Trophoblast cell (in vitro differentiated cells and primary cell): ENCODE data around the gene EEFSEC.

Experiments used
- DNase-seq, 2 donors: peaks; one replicate each; pipeline ENCODE4 v3.0.0-alpha.2; 2016
- H2AFZ ChIP-seq: 2 replicates; pipeline ENCODE4 v1.6.1; 2013; ENCODE audit warnings: low read length, moderate library complexity, mild to moderate bottlenecking; ENCODE audit not compliant: insufficient read depth, poor library complexity
- H2AK5ac ChIP-seq: 2 replicates; pipeline ENCODE4 v1.6.1; 2013; ENCODE audit warnings: mild to moderate bottlenecking, low read length
- H2BK120ac ChIP-seq: 2 replicates; pipeline ENCODE4 v1.6.1; 2013; ENCODE audit warnings: low read length, mild to moderate bottlenecking, moderate library complexity; ENCODE audit not compliant: insufficient read depth, poor library complexity
- H2BK12ac ChIP-seq: 2 replicates; pipeline ENCODE4 v1.6.1; 2013; ENCODE audit warnings: mild to moderate bottlenecking, low read length, moderate library complexity
- H2BK5ac ChIP-seq: 2 replicates; pipeline ENCODE4 v1.6.1; 2013; ENCODE audit warnings: low read length, low read depth, moderate library complexity, mild to moderate bottlenecking; ENCODE audit not compliant: poor library complexity
- H3K14ac ChIP-seq: 2 replicates; pipeline ENCODE4 v1.6.1; 2013; ENCODE audit warnings: mild to moderate bottlenecking, low read length
- H3K18ac ChIP-seq: 2 replicates; pipeline ENCODE4 v1.6.1; 2013; ENCODE audit warnings: mild to moderate bottlenecking, low read length
- H3K23ac ChIP-seq: 2 replicates; pipeline ENCODE4 v1.6.1; 2013; ENCODE audit warnings: low read length
- H3K27ac ChIP-seq: 2 replicates; pipeline ENCODE4 v1.5.1; 2013; ENCODE audit warnings: low read depth, mild to moderate bottlenecking, inconsistent platforms, low read length, moderate library complexity
- H3K27me3 ChIP-seq: 2 replicates; pipeline ENCODE4 v1.6.1; 2013; ENCODE audit warnings: inconsistent platforms, mild to moderate bottlenecking, low read length, moderate library complexity; ENCODE audit not compliant: insufficient read depth
- H3K36me3 ChIP-seq, 2 experiments: 1 replicate in 1 of 2; 2 replicates in 1 of 2; pipeline ENCODE4 v1.6.1; 2013; ENCODE audit warnings: low read length in 2 of 2, mild to moderate bottlenecking in 2 of 2, moderate library complexity in 1 of 2; ENCODE audit not compliant: insufficient read depth in 2 of 2, control insufficient read depth in 1 of 2
- H3K4ac ChIP-seq: 2 replicates; pipeline ENCODE4 v1.6.1; 2013; ENCODE audit warnings: low read depth, mild to moderate bottlenecking, low read length, moderate library complexity
- H3K4me1 ChIP-seq, 2 experiments: 1 replicate in 1 of 2; 2 replicates in 1 of 2; pipeline ENCODE4 v1.6.1; 2013; ENCODE audit warnings: low read length in 2 of 2, mild to moderate bottlenecking in 2 of 2, moderate library complexity in 1 of 2; ENCODE audit not compliant: insufficient read depth in 2 of 2, control insufficient read depth in 1 of 2
- H3K4me2 ChIP-seq: 2 replicates; pipeline ENCODE4 v1.6.1; 2013; ENCODE audit warnings: inconsistent platforms, mild to moderate bottlenecking, low read length, moderate library complexity
- H3K4me3 ChIP-seq: 2 replicates; pipeline ENCODE4 v1.5.1; 2013; ENCODE audit warnings: mild to moderate bottlenecking, low read depth, low read length, inconsistent platforms
- H3K79me1 ChIP-seq: one replicate; pipeline ENCODE4 v1.6.1; 2013; ENCODE audit warnings: low read length
- H3K79me2 ChIP-seq: 2 replicates; pipeline ENCODE4 v1.6.1; 2013; ENCODE audit warnings: low read length, mild to moderate bottlenecking; ENCODE audit not compliant: control insufficient read depth, insufficient read depth, poor library complexity
- H3K9ac ChIP-seq: 2 replicates; pipeline ENCODE4 v1.6.1; 2013; ENCODE audit warnings: mild to moderate bottlenecking, low read length
- H3K9me3 ChIP-seq: 2 replicates; pipeline ENCODE4 v1.6.1; 2013; ENCODE audit warnings: low read depth, mild to moderate bottlenecking, control low read depth, inconsistent platforms, low read length; ENCODE audit not compliant: insufficient read depth
- H4K12ac ChIP-seq: 2 replicates; pipeline ENCODE4 v1.6.1; 2013; ENCODE audit warnings: low read depth, mild to moderate bottlenecking, low read length, moderate library complexity
- H4K8ac ChIP-seq: 2 replicates; pipeline ENCODE4 v1.6.1; 2013; ENCODE audit warnings: low read depth, mild to moderate bottlenecking, low read length, moderate library complexity
- H4K91ac ChIP-seq: one replicate; pipeline ENCODE4 v1.6.1; 2013; ENCODE audit warnings: low read depth, mild to moderate bottlenecking, low read length, moderate library complexity
- WGBS: extraction: QIAGEN DNeasy Blood & Tissue Kit; methylation state at CpG from one replicate; pipeline ENCODE4 v1.1.7; 2013; ENCODE audit warnings: missing lambda C conversion rate; ENCODE audit not compliant: insufficient read length, insufficient coverage; ENCODE audit errors: extremely low coverage; 5-methylcytosine and 5-hydroxymethylcytosine counted together

Gene EEFSEC

GRCh38 chr3:128455116-128455515, 301.8 kb downstream of the EEFSEC start:
- no peak overlapping the region for H3K14ac ChIP-seq
- peaks cover 9% of the 10 kb centered on the region for H3K79me1 ChIP-seq
- H3K23ac ChIP-seq = no peak overlapping the region
- no peak overlapping the region for H4K12ac ChIP-seq
- H3K4ac ChIP-seq = no peak overlapping the region
- H2BK12ac ChIP-seq = no peak overlapping the region
- peaks cover 4% of the 10 kb centered on the region for H3K9me3 ChIP-seq
- no peak overlapping the region for H4K8ac ChIP-seq
- no peak overlapping the region for H2BK120ac ChIP-seq
- no peak for DNase-seq
- H2BK5ac ChIP-seq = no peak overlapping the region
- peak overlapping the region; percentile 54 for H4K91ac ChIP-seq
- no peak overlapping the region for H3K27ac ChIP-seq
- no peaks in the 10 kb centered on the region for H3K27me3 ChIP-seq
- no peak overlapping the region for H3K4me2 ChIP-seq
- no peaks in the 10 kb centered on the region for H3K36me3 ChIP-seq
- H3K4me1 ChIP-seq = peaks cover 12 to 14% of the 10 kb centered on the region in 2 experiments
- H3K4me3 ChIP-seq = no peak overlapping the region
- no peak overlapping the region for H2AFZ ChIP-seq
- peaks cover 3% of the 10 kb centered on the region for H3K79me2 ChIP-seq
- no peak overlapping the region for H3K18ac ChIP-seq
- no peak overlapping the region for H3K9ac ChIP-seq
- no peak overlapping the region for H2AK5ac ChIP-seq
- no CpG with 5 or more reads among the region's 5 CpGs for whole genome bisulfite sequencing

- no peak overlapping the region for H2BK5ac ChIP-seq
- no peak overlapping the region for H2AK5ac ChIP-seq
- peaks cover 12 to 14% of the 10 kb centered on the region in 2 experiments for H3K4me1 ChIP-seq
- H3K9me3 ChIP-seq = peaks cover 2% of the 10 kb centered on the region
- H3K36me3 ChIP-seq = no peaks in the 10 kb centered on the region
- no CpG with 5 or more reads among the region's 16 CpGs for WGBS
- H3K79me1 ChIP-seq = peaks cover 9% of the 10 kb centered on the region
- peaks cover 3% of the 10 kb centered on the region for H3K79me2 ChIP-seq
- H2AFZ ChIP-seq = no peak overlapping the region
- H3K4me3 ChIP-seq = no peak overlapping the region
- no peak overlapping the region for H4K12ac ChIP-seq
- H4K8ac ChIP-seq = no peak overlapping the region
- H3K18ac ChIP-seq = no peak overlapping the region
- no peak for DNase-seq
- no peak overlapping the region for H2BK120ac ChIP-seq
- H3K23ac ChIP-seq = no peak overlapping the region
- H3K27me3 ChIP-seq = no peaks in the 10 kb centered on the region
- H3K9ac ChIP-seq = no peak overlapping the region
- peak overlapping the region; percentile 4 for H4K91ac ChIP-seq
- H3K27ac ChIP-seq = no peak overlapping the region
- no peak overlapping the region for H3K14ac ChIP-seq
- H3K4ac ChIP-seq = no peak overlapping the region
- no peak overlapping the region for H2BK12ac ChIP-seq
- no peak overlapping the region for H3K4me2 ChIP-seq
These were observed 302.8 kb downstream of the EEFSEC start for GRCh38 chr3:128455786-128456748.

- Histone ChIP-seq H2BK120ac (no peak overlapping the region), H3K4me2 (no peak overlapping the region), H2AFZ (no peak overlapping the region), H2BK12ac (no peak overlapping the region), H3K4me3 (no peak overlapping the region), H4K91ac (peak overlapping the region; percentile 4), H3K4ac (no peak overlapping the region), H3K27ac (no peak overlapping the region), H3K9me3 (peaks cover 1% of the 10 kb centered on the region), H3K9ac (no peak overlapping the region), H3K18ac (no peak overlapping the region), H3K23ac (no peak overlapping the region), H3K79me2 (peaks cover 3% of the 10 kb centered on the region), H2AK5ac (no peak overlapping the region), H4K8ac (no peak overlapping the region), H3K4me1 (peaks cover 12 to 14% of the 10 kb centered on the region in 2 experiments), H3K36me3 (no peaks in the 10 kb centered on the region), H4K12ac (no peak overlapping the region), H3K14ac (no peak overlapping the region), H2BK5ac (no peak overlapping the region), H3K27me3 (no peaks in the 10 kb centered on the region), H3K79me1 (peaks cover 9% of the 10 kb centered on the region)
- DNase-seq = no peak
- WGBS = no CpG with 5 or more reads among the region's 27 CpGs
These were observed 303.8 kb downstream of the EEFSEC start for GRCh38 chr3:128456776-128457715.

GRCh38 chr3:128457937-128458336, 304.7 kb downstream of the EEFSEC start:
- H4K8ac ChIP-seq = no peak overlapping the region
- H4K12ac ChIP-seq = no peak overlapping the region
- no peak overlapping the region for H2BK12ac ChIP-seq
- H3K9ac ChIP-seq = no peak overlapping the region
- H3K36me3 ChIP-seq = no peaks in the 10 kb centered on the region
- peaks cover 2% of the 10 kb centered on the region for H3K9me3 ChIP-seq
- peaks cover 12 to 14% of the 10 kb centered on the region in 2 experiments for H3K4me1 ChIP-seq
- H2AFZ ChIP-seq = no peak overlapping the region
- H3K18ac ChIP-seq = no peak overlapping the region
- no CpG with 5 or more reads among the region's 12 CpGs for WGBS
- H2BK5ac ChIP-seq = no peak overlapping the region
- H3K4ac ChIP-seq = no peak overlapping the region
- peaks cover 3% of the 10 kb centered on the region for H3K79me2 ChIP-seq
- H2BK120ac ChIP-seq = no peak overlapping the region
- H3K27ac ChIP-seq = no peak overlapping the region
- H3K14ac ChIP-seq = no peak overlapping the region
- H3K27me3 ChIP-seq = no peaks in the 10 kb centered on the region
- DNase-seq = no peak
- no peak overlapping the region for H3K23ac ChIP-seq
- H3K4me3 ChIP-seq = no peak overlapping the region
- no peak overlapping the region for H3K4me2 ChIP-seq
- H3K79me1 ChIP-seq = peaks cover 9% of the 10 kb centered on the region
- no peak overlapping the region for H4K91ac ChIP-seq
- no peak overlapping the region for H2AK5ac ChIP-seq
